ENCODE measurements around the gene ZNF234.
"Not testable (repeated sequence)": the region's sequence is repeated elsewhere in the genome, so short reads cannot be mapped to it uniquely, and the experiment has no call there.

Gene ZNF234

DNA sequence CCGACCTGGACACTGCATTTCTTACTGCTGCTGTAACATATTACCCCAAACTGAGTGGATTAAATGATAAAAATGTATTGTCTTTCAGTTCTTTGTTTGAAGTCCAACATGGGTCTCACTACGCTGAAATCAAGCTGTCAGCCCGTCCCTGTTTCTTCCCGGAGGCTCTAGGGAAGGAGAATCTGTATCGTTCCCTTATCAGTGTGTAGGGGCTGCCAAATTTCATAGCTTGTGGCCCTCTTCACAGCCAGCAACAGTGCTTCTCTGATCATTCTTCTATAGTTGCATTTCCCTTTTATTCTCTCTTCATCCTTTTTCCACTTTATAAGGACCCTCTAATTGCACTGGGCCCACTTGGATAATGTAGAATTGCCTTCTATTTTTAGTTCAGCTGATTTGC, 10.1 kb downstream of the ZNF234 start:
- TF ChIP-seq, protein P1, sequence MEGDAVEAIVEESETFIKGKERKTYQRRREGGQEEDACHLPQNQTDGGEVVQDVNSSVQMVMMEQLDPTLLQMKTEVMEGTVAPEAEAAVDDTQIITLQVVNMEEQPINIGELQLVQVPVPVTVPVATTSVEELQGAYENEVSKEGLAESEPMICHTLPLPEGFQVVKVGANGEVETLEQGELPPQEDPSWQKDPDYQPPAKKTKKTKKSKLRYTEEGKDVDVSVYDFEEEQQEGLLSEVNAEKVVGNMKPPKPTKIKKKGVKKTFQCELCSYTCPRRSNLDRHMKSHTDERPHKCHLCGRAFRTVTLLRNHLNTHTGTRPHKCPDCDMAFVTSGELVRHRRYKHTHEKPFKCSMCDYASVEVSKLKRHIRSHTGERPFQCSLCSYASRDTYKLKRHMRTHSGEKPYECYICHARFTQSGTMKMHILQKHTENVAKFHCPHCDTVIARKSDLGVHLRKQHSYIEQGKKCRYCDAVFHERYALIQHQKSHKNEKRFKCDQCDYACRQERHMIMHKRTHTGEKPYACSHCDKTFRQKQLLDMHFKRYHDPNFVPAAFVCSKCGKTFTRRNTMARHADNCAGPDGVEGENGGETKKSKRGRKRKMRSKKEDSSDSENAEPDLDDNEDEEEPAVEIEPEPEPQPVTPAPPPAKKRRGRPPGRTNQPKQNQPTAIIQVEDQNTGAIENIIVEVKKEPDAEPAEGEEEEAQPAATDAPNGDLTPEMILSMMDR (IDR thresholded peaks at IDR 0.05; ENCODE audit: low read depth, low read length) = no peak
- no peak for DNase-seq (ENCODE audit: low read depth in 2 of 2)
- no peak overlapping the region for H3K4me3 ChIP-seq (replicated peaks in 1 of 2; ENCODE audit: low read depth in 2 of 2, low read length in 2 of 2)

DNA sequence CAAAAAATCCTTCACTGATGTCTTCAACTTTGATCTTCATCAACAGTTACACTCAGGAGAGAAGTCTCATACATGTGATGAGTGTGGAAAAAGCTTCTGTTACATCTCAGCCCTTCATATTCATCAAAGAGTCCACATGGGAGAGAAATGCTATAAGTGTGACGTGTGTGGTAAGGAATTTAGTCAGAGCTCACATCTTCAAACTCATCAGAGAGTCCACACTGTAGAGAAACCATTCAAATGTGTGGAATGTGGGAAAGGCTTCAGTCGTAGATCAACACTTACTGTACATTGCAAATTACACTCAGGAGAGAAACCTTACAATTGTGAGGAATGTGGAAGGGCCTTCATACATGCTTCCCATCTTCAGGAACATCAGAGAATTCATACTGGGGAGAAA, 15.1 kb downstream of the ZNF234 start:
- no peak overlapping the region for H3K4me3 ChIP-seq (replicated peaks in 1 of 2; ENCODE audit: low read depth in 2 of 2, low read length in 2 of 2)
- TF ChIP-seq, protein P1 (IDR thresholded peaks at IDR 0.05; ENCODE audit: low read depth, low read length) = no peak
- DNase-seq (ENCODE audit: low read depth in 2 of 2) = no peak

DNA sequence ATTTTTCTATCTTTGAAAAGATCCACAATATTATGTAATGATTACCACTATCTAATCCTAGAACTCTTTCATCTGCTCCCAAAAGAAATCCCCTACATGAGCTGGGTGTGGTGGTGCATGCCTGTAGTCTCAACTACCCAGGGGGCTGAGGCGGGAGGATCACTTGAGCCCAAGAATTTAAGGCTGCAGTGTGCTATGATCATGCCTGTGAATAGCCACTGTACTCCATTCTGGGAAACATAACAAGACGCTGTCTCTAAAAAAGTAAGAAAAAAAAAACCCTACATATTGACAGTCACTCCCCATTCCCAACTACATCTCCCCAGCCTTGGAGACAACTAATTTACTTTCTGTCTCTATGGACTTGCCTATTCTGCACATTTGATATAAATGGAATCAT, 22.4 kb downstream of the ZNF234 start:
- H3K4me3 ChIP-seq (replicated peaks in 1 of 2; ENCODE audit: low read depth in 2 of 2, low read length in 2 of 2) = no peak overlapping the region
- TF ChIP-seq, protein P1 (IDR thresholded peaks at IDR 0.05; ENCODE audit: low read depth, low read length) = no peak
- no peak for DNase-seq (ENCODE audit: low read depth in 2 of 2)

DNA sequence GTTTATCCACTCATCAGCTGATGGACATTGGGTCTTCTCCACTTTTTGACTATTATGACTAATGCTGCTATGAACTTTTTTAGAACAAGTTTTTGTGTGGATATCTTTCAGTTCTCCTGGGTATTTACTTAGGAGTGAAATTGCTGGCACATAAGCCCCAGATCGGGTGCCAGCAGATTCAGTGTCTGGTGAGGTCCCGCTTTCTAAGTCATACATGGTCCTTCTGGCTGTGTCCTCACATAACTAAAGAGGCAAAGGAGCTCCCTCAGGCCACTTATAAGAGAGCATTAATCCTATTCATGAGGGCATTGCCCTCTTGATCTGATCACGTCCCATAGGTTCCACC, 22.9 kb downstream of the ZNF234 start:
- peak overlapping the region; percentile 63 to 91 for H3K4me3 ChIP-seq (replicated peaks in 1 of 2; ENCODE audit: low read depth in 2 of 2, low read length in 2 of 2)
- DNase-seq (ENCODE audit: low read depth in 2 of 2) = no peak
- TF ChIP-seq, protein P1 (IDR thresholded peaks at IDR 0.05; ENCODE audit: low read depth, low read length) = no peak

DNA sequence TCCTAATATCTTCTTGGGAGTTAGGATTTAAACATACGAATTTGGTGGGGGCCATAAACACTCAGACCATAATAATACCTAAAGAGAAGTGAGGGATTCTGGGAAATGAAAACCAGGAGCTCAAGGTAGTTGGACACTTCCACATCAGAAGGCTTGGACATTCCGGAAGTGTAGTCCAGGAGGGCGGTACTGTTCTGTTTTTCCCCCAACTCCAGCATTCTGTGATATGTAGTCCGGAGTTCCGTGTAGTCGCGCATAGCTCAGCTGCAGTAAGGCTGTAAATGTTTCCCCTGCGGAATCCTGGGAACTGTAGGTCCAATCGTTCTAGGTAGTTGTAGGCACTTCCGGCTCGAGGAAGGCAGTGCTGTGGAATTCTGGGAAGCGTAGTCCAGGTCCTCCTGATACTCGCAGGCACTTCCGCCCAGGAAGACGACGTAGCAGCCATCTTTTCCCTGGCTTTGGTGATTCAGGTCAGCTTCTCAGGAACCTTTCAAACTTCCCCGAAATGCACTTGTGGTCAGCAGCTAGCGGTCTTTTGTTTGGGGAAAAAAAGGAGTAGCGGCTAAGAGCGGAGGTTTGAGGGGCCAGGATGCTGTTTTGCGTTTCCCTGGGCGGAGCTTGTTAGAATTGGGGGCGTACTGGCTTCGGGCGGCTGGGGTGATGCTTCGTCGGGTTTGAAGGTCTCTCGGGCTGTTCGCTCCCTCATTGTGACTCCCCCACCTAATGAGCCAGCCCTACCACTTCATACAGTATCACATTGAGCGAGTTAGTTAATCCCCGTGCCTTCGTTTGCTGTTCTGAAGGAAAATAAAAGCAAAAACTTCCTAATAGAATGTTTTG, 23.5 kb downstream of the ZNF234 start, which contains the start of gene ZNF226:
Gene ZNF226 (plus strand): TSS at position 428 of the 840 bp plus-strand sequence. CDS start 4,981 bp downstream, outside the sequence.
- peak; percentile 99 for DNase-seq (ENCODE audit: low read depth in 2 of 2)
- TF ChIP-seq, protein P1 (IDR thresholded peaks at IDR 0.05; ENCODE audit: low read depth, low read length) = no peak
- H3K4me3 ChIP-seq (replicated peaks in 1 of 2; ENCODE audit: low read depth in 2 of 2, low read length in 2 of 2) = peak within 1 kb of the TSS; percentile 63 to 91

DNA sequence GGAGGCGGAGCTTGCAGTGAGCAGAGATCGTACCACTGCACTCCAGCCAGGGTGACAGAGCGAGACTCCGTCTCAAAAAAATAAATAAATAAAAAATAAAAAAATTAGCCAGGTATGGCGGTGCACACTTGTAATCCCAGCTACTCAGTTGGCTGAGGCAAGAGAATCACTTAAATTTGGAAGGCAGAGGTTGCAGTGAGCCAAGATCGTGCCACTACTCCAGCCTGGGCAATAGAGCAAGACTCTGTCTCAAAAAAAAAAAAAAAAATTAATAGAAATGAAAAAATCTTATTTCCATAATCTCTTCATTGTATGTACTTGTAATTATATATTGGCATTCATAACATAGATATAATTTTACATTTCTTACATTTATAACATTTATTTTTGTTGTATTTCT, 29.3 kb downstream of the ZNF234 start:
- not testable (repeated sequence) for DNase-seq (ENCODE audit: low read depth in 2 of 2); H3K4me3 ChIP-seq (replicated peaks in 1 of 2; ENCODE audit: low read depth in 2 of 2, low read length in 2 of 2)

DNA sequence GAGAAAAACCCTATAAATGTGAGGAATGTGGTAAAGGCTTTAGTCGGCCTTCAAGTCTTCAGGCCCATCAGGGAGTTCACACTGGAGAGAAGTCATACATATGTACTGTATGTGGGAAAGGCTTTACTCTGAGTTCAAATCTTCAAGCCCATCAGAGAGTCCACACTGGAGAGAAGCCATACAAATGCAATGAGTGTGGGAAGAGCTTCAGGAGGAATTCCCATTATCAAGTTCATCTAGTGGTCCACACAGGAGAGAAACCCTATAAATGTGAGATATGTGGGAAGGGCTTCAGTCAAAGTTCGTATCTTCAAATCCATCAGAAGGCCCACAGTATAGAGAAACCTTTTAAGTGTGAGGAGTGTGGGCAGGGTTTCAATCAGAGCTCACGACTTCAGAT, 35.2 kb downstream of the ZNF234 start:
- TF ChIP-seq, protein P1 (IDR thresholded peaks at IDR 0.05; ENCODE audit: low read depth, low read length) = no peak
- peak in 1 of 2 donors; percentile 17 for DNase-seq (ENCODE audit: low read depth in 2 of 2)
- H3K4me3 ChIP-seq (replicated peaks in 1 of 2; ENCODE audit: low read depth in 2 of 2, low read length in 2 of 2) = no peak overlapping the region

Data from cardiac fibroblast (primary cell).